AG08395 (cell line): ENCODE measurements around the gene GART.

Experiments
- DNase-seq: peaks from one replicate; pipeline ENCODE4 v3.0.0; 2012; ENCODE audit warnings: mixed read lengths, low spot score

Gene GART

DNA sequence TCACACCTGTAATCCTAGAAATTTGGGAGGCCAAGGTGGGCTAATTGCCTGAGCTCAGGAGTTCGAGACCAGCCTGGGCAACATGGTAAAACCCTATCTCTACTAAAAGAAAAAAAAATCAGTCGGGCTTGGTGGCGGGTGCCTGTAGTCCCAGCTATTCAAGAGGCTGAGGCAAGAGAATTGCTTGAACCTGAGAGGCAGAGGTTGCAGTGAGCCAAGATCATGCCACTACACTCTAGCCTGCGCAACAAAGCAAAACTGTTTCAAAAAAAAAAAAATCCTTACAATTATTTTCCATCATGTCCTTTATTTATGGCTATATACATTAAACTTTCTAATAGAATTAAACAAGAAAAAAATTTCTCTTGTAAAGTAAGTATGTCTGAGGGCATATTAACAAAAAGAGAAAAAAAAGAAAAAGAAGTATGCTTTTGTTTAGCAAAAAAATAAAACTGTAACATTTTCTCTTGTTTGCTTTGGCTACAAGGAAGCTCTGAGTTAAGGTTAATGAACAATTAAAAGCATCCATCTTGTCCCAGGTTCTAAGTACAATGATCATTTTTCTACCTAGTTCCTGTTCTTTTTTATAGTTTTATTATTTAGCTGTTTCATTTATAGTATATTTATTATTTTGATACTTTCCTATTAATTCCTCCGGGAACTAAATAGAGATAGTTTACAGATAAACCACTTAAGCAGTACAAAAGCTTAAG is 80.2 kb downstream of the GART start:
- DNase-seq = no peak

DNA sequence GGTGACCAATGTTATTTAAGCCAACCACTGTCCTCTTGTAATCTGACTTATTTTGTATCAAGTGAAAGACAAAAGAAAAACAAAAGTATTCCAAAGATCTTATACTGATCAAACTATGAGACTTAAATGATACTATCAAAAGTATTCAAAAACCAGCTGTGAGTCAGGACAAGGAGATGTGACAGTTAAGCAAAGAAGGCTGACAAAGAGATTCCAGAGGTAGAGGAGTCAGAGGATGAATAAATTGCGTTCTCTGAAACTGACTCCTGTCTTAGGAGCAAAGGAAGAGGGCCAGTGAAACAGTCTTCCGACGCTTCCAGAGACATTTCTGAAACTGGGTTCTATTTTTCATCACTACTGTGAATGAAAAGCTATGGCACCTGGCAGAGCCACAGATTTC is 83.1 kb downstream of the GART start:
- DNase-seq = no peak

DNA sequence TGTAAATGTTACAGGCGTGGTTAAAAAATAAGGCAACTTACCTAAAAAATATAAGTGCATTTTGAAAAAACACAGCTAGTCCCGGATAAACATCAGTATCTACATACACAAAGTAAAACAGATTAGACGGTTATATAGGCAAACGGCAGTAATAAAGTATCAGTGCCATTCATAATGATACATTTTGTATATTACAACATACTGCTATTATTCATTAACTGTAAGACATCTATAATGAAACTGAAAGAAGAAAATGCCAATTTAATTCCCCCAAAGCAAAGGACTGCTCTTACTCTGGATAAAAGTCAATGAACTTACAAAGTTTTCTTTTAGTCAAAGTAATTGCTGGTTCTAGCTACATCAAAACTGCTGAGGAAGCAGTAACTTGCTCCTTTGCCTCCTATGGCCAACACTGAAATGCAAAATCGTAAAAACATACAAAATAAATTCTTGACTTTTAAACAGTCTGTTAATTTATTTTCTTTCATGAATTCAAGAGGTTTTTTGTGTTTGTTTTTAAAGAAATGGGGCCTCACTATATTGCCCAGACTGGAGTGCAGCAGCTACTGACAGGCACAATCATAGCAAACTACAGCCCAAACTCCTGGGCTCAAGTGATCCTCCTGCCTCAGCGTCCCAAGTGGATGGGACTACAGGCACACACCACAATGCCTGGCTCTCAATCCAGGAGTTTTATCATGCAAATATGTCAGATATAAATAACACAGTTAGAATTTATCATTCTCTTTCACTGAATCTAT is 86.1 kb downstream of the GART start:
- no peak for DNase-seq
